Dedifferentiated amniotic fluid mesenchymal stem cell (primary cell): Measurements from ENCODE around the gene ARHGAP10.

ENCODE experiments used
- DNase-seq: peaks from one replicate; pipeline ENCODE4 v3.0.0-alpha.2; 2016; ENCODE audit errors: extremely low spot score

Gene ARHGAP10

DNA sequence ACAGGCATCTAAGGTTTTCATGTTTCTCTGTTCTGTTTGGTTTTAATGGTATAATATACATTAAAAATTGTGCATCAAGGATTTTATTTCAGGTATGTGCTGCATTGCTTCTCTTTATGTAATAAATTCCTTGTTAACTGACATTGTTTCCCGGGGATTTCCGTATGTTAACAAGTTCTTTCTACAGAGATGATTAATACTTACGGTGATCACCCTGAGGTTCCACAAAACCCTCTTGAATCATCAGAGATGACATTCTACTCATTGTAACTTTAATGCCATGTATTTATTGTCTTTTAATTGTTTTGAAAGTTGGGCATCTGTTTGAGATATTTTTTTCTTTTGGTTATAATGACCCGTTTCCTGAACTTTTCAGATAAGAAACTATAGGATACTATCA is 37.5 kb downstream of the ARHGAP10 start:
- DNase-seq: no peak

DNA sequence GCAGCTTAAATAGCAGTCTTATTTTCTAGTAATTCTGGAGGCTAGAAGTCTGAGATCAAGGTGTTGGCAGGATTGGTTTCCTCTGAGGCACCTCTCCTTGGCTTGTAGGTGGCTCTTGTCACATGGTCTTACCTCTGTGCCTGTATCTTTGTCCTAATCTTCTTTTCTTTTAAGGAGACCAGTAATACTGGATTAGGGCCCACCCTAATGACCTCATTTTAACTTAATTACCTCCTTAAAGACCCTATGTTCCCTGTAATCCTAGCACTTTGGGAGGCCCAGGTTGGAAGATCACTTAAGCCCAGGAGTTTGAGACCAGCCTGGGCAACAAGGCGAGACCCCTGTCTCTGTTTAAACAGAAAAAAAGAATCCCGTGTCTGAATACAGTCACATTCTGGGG is 38.9 kb downstream of the ARHGAP10 start:
- no peak for DNase-seq

DNA sequence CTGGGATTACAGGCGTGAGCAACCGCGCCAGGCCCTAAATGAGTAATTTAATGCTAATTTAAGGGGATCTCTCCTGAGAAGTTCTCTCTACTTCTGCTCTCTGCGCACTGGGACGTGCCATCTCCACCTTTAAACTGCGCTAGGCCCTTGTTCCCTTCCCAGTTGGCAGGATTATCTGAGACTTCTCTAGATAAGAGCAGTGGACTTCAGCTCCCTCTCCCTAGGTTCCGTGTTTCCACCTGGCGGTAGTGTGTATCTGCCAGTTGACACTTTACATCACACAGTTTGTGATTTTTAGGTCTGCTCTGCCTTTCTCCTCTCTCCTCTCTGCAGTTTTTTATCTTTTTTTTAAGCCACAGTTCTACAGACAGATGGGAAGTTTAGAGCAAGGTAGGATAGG is 40.2 kb downstream of the ARHGAP10 start:
- no peak for DNase-seq

DNA sequence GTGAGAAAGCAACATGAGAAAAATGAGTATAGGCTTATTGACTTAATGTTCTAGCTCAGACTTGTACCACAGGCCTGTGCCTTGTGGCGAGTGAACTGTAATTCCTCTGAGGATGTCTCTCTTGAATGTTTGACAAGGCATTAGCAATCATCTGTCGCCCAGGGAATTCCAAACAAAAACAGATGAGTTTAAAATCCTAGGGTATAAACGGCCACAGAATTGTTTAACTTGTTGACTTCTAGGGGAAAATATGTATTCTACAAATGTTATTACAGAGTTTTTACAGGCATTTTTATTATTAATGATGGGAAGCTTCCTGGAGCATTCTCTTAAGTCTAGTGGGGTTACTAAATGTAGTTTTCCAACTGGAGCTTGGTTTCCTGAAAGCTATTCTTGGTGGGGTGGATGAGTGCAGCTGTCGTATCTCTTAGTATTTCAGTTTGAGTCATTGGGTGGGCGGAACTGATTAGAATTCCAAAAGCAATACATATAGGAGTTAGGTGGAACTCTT is 40.6 kb downstream of the ARHGAP10 start:
- DNase-seq: peak; percentile 61

DNA sequence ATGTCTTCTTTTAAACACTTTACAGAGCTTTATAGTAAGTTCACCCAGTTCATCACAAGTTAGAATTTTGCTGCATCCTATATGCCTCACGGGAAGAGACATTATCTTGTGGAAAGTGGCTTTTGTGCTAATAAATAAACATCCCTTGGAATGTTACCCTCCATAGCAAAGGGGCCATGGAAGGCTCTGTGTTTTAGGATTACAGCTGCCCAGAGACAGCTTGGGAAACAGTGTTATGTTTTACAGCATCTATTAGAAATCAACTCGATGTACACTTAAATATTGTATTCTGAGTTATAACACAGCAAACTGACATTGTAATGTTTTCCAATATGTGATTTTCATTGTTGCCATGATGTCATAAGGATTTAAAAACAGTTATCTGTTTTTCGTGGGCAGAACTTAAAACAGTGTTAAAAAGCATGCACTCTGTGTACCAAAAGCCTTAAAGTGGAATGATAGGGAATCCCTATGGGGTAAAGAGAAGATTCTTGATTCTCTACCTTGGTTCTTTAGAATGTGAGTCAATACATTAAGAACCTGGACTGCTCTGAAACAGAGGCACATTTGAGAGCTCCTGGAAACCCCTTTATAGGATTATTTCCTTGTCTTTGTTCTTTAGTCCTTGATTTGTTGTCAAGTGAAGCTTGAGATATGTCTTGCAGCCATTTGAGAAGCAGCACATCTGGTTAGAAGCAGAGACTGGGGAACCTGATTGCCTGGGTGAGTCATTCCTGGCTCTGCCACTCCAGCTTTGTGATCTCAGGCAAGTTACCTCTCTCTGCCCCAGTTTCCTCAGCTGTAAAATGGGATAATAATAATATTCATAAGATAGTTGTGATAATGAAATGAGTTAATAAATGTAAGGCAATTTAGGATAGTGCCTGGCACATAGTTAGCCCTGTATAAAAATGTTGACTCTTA is 41.6 kb downstream of the ARHGAP10 start:
- peak; percentile 38 for DNase-seq

DNA sequence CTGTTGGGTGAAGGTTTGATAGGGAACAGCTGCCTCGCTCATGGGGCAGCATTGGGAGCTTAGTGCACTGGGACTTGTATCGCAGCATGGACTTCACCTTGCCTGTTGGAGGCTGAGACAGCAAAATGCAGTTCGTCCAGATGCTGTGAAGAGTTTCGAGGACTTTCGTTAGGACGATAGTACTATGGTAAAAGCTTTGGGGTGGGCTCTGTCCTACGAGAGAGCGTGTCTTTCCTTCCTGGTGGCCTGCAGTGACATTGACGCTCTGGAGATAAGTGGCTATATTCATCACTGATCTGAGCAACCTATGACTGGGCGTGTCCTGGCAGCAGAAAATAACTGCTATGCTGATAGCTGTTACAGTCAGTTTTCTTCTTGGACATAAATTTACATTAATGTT is 44.8 kb downstream of the ARHGAP10 start:
- DNase-seq: no peak

DNA sequence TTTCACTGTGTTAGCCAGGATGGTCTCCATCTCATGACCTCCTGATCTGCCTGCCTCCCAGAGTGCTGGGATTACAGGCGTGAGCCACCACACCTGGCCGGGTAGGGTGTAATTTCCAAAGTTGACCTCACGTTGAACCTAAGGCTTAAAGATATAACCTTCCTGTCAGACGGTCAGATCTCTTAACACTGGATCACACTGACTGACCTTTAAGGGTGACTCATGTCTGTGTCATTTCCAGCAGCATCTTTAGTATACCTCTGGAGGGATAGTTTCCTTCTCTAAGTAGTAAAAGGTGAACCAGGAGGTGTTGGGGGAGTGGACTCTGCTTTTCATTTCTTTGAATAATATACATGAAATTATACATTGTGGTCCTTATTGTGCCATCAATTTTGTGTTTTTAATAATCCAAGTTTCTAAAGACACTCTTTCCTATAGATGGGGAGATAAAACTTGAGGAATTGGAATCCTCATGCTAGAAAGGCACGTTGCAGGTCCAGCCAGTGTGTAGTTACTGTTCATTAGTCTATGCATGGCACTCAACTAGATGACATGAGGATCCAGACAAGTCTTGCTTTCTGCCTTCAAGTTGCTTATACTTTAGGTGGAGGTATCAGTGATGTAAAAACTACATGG is 45.7 kb downstream of the ARHGAP10 start:
- DNase-seq: no peak

DNA sequence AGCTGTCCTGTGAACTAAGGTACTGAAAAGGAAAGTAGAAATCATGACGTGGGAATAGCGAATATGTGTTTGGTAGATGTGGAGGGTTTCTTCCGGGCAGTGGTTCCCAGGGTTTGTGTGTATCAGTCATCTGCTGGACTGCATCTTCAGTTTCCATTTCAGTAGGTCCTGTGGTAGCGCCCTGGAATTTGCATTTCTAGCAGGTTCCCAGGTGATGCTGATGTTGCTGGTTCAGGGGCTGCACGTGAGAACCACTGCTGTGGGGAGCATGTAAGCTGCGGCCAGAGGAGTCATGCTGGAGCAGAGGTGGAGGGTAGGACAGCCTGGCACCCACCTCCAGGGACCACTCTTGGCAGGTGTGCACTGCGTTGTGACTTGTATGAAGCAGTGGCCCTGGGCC is 47.1 kb downstream of the ARHGAP10 start:
- no peak for DNase-seq

DNA sequence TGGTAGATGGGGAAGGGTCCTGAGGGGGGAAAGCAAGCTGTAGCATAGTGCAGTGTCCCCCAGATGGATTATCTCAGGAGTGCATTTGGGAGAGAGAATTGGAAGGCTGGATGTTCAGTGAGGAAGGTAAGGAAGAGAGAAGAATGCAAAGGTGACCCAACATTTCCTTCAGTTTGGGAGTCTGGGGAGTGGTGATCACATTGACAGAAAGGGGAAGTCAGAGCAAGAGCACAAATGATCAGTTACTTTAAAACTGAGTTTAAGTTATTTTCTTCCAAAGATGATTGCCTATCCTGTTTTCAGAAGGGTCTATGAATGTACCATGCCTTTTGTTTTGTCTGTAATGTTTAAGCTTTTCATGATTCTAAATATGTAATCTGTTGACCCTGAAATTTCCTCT is 47.6 kb downstream of the ARHGAP10 start:
- DNase-seq: no peak

DNA sequence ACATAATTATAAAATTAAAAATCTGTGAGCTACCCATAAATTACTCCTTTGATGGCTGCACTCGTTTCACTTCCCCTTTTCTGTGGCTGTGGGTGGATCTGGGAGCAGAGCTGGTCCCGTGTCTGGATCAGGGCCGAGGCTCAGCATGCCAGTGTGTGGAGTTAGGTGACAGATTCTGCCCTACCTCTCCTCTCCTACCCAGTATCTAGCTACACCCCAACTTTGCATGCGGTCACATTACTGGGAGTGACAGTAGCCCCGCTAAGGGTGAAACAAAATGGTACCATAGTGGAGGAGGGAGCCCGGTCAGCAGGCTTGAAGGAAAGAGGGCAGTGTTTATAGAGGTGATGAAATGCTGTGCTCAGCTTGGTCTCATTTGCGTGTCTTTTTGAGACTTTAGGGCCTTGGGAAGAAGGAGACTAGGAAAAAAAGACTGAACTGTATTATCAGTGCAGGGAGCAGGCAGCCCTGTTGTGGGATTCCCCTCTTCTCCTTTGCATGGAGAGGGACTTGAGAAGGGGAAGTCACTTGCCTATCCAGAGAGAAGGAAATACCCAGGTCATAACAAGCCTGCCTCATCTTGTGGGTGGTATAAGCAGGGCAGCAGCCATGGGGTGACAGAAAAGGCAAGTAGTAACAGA is 48.4 kb downstream of the ARHGAP10 start:
- no peak for DNase-seq

DNA sequence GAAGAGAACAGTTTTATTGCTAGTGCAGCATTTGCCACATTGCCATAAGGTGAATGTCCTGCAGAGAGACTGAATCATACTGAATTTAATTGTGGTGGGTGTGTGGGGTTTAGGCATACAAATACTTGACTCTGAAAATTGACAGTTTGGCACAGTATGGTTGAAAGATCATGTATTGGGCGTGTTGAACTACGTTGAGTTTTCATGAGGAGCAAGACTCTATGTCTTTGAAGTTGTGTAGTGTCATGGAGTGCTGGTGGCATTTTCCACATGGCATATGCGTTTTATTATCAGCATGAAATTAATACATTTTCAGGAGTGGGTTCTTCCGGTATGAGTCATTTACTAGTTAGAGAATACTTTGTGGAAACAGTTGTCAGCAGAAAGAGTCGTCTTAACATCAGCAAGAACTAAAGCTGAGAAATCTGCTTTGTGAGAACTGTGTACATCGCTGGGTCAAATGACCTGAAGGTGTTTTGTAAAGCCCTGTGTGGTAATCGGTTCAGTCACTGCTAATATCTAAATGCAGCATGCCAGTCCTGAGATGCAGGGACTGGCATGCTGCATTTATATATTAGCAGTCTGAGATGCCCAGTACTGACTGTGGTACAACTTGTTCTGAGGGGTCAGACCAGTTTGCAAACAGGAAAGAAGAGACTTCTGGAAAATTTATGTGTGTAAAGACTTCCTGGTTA is 50.3 kb downstream of the ARHGAP10 start:
- DNase-seq: no peak

DNA sequence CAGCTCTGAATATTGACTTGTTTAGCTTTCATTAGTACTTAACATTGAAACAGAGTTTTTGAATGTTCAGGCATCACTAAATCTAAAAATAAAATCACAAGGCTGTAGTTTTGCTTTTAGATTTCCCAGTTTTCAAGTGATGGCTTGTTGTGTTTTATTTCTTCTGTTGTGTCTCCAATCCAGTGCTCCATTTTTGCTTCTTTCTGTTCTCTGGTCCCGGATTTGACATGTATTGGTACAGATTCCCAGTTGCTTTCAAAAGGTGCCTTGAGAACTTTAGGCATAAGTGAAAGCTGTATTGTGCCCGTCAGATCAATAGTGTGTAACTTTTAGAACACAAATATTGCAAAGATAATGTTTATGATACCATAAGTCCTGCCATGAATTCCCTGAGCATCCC is 53.2 kb downstream of the ARHGAP10 start:
- no peak for DNase-seq

DNA sequence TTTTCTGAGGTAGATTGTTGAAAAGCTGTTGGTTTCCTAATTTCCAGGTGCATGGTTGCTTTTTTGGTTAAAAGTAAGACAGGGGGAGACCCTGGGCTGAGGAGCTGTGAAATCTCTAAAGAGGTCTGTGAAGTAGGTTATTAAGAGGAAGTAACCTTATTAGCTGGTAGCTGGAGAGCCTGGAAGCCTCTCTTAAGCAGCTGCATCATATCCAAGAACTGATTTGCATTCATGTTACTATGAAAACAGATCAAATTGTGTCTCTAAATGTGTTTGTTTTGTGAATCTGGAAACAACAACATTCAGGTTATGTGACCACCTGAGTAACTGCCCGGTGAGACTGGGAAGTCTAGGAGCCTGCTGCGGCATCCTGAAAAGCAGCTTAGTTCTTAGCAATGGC is 54.1 kb downstream of the ARHGAP10 start:
- DNase-seq: no peak

DNA sequence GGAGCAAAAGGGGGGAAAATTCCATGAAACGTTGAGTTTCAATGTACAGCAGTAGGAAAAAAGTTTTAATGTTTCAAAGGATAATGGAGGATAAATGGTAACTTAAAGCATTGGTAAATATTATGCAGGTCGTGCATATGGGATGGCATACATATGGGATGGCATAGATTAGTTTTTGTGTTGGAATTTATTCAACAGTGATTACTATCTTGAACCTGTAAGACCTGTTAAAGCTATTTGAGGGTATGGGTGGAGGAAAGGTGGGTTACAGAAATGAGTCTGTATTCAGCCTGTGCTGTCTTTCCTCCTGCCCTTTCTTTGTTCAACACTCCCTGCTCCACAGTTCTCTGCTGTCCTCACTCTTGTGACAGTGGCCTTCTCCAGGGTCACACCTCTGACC is 54.6 kb downstream of the ARHGAP10 start:
- DNase-seq: no peak

DNA sequence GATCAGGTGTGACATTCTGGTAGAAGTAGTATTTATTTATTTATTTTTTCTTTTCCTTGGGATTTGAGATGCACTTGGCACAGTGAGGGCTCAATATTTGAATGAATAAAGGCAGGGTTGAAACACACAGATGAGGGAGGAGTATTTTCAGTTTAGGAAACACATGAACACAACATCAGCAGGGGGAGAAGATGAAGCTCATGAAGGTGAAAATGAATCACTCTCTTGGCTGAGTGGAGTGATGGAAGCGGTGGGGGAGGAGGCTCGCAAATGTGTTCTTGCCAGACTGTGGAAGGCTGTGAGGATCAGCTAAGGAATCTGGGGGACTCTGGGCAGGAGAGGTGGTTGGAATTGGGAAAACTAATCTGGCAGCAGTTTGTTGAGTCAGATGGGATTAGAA is 55.3 kb downstream of the ARHGAP10 start:
- no peak for DNase-seq

DNA sequence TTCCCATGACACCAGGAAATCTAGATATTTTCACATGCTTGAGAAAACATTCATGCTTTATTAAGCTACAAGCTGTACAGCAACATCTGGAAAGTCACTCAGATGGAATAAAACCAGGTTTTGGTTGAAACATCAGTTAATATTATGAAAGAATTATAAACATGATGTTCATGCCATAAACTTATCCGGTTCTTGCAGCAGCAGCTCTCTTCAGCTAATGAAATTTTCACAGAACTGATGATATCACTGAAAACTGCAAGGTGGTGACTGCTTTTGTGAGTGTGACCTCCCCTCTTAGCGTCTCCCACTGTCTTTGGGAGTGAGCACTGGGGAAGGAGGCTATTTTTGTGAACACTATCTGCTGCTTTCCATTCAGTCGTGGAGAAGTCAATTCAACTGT is 56.9 kb downstream of the ARHGAP10 start:
- DNase-seq: no peak

DNA sequence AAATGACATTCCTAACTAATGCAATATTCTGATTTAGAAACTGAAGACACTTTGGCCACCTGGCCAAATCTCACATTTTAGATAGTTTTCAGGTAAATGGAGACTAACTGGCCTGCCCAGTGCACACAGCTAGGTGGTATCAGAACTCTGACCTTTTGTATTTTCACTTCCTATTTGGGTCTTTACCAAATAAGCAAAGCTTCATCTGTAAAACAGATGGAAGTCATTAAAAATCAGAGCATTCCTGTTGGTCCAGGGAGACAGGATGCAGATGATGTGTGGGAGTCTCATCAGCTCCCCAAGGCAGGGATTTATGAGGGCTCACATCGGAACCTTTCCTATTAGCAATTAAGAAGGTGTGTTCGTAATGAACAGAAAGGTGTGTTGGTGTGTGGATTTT is 57.7 kb downstream of the ARHGAP10 start:
- no peak for DNase-seq

DNA sequence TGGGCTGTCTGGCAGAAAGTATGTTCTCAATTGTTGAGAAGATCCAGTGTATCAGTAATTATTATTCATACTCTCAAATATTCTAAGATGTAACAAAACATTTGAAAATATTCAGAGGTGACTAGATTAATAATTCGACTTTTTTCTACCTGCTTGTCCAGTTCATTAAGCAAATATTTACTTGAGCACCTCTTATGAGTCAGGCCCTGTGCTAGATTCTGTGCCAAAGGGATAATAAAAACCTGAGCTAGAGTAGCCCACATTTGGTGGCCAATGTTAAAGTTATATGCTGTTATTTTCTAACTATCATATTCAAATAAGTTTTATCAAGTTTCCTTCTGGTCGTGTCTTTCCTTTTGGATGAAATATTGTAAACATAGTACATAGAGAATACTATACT is 58.5 kb downstream of the ARHGAP10 start:
- DNase-seq: no peak

DNA sequence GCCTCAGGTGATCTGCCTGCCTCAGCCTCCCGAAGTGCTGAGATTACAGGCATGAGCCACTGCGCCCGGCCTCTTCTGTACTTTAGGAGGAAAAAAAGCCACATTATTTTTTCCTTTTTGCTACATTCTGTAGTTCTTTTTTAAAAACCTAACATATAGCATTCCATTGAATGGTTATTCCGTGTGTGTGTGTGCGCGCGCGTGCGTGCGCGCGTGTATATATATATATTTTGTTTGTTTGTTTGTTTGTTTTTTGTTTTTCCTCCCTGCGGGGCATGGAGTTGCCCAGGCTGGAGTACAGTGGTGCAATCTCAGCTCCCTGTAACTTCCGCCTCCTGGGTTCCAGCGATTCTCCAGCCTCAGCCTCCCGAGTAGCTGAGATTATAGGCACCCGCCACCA is 59.5 kb downstream of the ARHGAP10 start:
- DNase-seq: no peak

DNA sequence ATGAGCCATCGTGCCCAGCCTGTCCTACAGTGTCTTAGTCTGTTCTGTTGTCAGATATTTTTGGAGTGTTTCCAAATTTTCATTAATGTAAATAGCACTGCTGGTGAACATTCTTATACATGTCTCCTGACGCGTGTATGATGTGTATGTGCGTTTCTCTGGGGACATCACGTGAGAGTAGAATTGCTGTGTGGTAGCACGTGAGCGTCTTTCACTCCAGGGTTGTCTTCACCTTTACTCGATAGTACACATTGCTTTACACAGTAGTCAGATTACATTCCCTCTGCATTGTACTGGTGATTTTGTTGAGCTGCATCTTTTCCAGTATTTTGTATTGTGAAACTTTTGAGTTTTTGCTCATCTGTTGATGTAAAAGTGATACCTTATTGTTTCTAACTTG is 60.0 kb downstream of the ARHGAP10 start:
- no peak for DNase-seq

DNA sequence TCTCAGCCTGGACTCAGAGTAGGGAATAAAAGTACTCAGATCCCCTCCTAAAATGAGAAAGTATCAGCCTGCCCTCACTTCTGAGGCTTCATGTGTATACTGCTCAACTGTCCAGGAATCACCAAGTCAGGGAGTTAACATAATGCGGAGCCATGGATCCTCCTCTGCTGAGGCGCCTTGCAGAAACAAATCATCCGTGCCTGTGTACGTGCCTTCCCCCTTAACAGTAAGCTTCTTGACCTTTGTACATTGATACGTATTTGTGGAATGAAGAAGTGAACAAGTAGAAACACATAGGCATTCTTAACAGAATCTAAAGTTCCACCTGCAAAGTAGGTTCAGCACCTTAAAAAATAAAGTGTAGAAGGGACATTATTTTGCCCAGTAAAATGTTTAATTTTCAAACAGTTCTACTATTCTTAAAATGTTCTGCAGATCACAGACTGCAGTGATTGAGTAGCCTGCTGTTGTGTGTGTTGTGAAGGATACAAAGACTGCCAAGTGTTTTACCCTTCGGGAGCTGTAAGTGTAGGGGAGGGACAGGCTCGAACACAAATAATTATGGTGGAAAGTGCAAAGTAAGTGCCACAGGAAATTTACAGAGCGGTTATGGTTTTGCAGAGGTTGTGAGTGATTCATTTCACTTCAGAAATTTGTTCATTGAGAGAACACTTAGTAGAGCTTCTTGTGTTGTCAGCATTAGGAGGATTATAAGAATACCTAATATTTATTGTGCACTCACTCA is 61.9 kb downstream of the ARHGAP10 start:
- DNase-seq: no peak
